Endometrium (tissue), 2 donors: ENCODE results near the gene BATF2.
"Not testable (repeated sequence)": the region's sequence is repeated elsewhere in the genome, so short reads cannot be mapped to it uniquely, and the experiment has no call there.

ENCODE experiments used
- FAIRE-seq: peaks from 2 replicates; lab custom pipeline; 2012; peaks lifted over from hg19 to GRCh38; lab: Jason Lieb, UNC
- donor health status: control.
- donor health status: control.

The BATF2 gene

GRCh38 chr11:64996710-64997380 lies at the start of gene BATF2:
BATF2 (minus strand) TSS chr11:64996971; CDS start chr11:64996914, 57 bp downstream.
- FAIRE-seq = no peak

GRCh38 chr11:65045728-65046127 lies 49.0 kb upstream of the BATF2 start:
- FAIRE-seq = no peak

- FAIRE-seq = no peak
Measured at GRCh38 chr11:65045061-65045460, 48.3 kb upstream of the BATF2 start.

GRCh38 chr11:65043881-65044501 lies 47.2 kb upstream of the BATF2 start:
- no peak for FAIRE-seq

GRCh38 chr11:65042891-65043290 lies 46.1 kb upstream of the BATF2 start:
- FAIRE-seq = no peak

GRCh38 chr11:65040847-65041622 lies 44.3 kb upstream of the BATF2 start, which contains the start of gene SAC3D1:
SAC3D1 (plus strand) TSS chr11:65041210; CDS start chr11:65041293, 83 bp downstream.
- no peak for FAIRE-seq

- no peak for FAIRE-seq
Measured at GRCh38 chr11:65040520-65040846, 43.7 kb upstream of the BATF2 start.

- no peak for FAIRE-seq
Measured at GRCh38 chr11:65036931-65037330, 40.2 kb upstream of the BATF2 start.

- no peak for FAIRE-seq
Measured at GRCh38 chr11:65035579-65035978, 38.8 kb upstream of the BATF2 start.

- no peak for FAIRE-seq
Measured at GRCh38 chr11:65034423-65034822, 37.7 kb upstream of the BATF2 start.

GRCh38 chr11:65032216-65032615 lies 35.4 kb upstream of the BATF2 start:
- FAIRE-seq = no peak

- FAIRE-seq = no peak
Measured at GRCh38 chr11:65027213-65028067, 30.7 kb upstream of the BATF2 start, which contains the start of gene SNX15. SNX15 (plus strand) TSS chr11:65027439; CDS start chr11:65027538, 99 bp downstream.

GRCh38 chr11:65026810-65027209 lies 30.0 kb upstream of the BATF2 start:
- FAIRE-seq = no peak

GRCh38 chr11:65023502-65023901 lies 26.7 kb upstream of the BATF2 start:
- FAIRE-seq = not testable (repeated sequence)

GRCh38 chr11:65021509-65021908 lies 24.7 kb upstream of the BATF2 start:
- no peak for FAIRE-seq

GRCh38 chr11:65021003-65021402 lies 24.2 kb upstream of the BATF2 start:
- FAIRE-seq = no peak

- no peak for FAIRE-seq
Measured at GRCh38 chr11:65019824-65020223, 23.1 kb upstream of the BATF2 start.

- no peak for FAIRE-seq
Measured at GRCh38 chr11:65017937-65018336, 21.2 kb upstream of the BATF2 start.

- FAIRE-seq = no peak
Measured at GRCh38 chr11:65016705-65017104, 19.9 kb upstream of the BATF2 start.

GRCh38 chr11:65014726-65015227 lies 18.0 kb upstream of the BATF2 start:
- no peak for FAIRE-seq

GRCh38 chr11:65013888-65014725 lies 17.3 kb upstream of the BATF2 start, which contains the start of gene ARL2:
ARL2 (plus strand) TSS chr11:65014160; CDS start chr11:65014208, 48 bp downstream.
- no peak for FAIRE-seq
